HCT116 (cell line): Measurements from ENCODE around the gene DENND1A. TPM values are rescaled to one million over a fixed set of nuclear protein-coding genes. Genes with fewer than 3 reads are reported as not detected.

Experiments used
- ATAC-seq: fragments of 200-7000 bp; cut with Tn5 transposase; 2 replicates; pipeline ENCODE4 v1.9.1; 2020; ENCODE audit warnings: mild to moderate bottlenecking, moderate library complexity
- BruUV-seq: library from RNA; stranded (reverse); fragments of 400-500 nt; replicated peaks from 2 replicates; lab custom pipeline; 2021; lab: Mats Ljungman, UMichigan
- CTCF ChIA-PET: fragments of 300-600 bp; sonication (Branson Sonifier 250); formaldehyde crosslinking; loops from one replicate; lab custom pipeline; 2021; ENCODE audit warnings: antibody characterized with exemption; lab: Charles Lee
- POLR2A ChIA-PET: fragments of 300-600, 350-600 bp; sonication (Branson Sonifier 250); formaldehyde crosslinking; loops from one replicate; lab custom pipeline; 2021; ENCODE audit warnings: antibody characterized with exemption; lab: Charles Lee
- RAD21 ChIA-PET, 2 experiments: fragments of 300-600 bp; sonication (Branson Sonifier 250); formaldehyde crosslinking; loops; one replicate each; lab custom pipeline; 2023; ENCODE audit warnings: low total read pairs in 2 of 2; ENCODE audit not compliant: uncharacterized antibody in 2 of 2, unreplicated experiment in 2 of 2, low non-redundant PET in 1 of 2; lab: Charles Lee
- DNase-seq: peaks from one replicate; pipeline ENCODE4 v3.0.0-alpha.2; 2010; ENCODE audit warnings: low read depth, low spot score
- H2AFZ ChIP-seq: fragments of 200-600 bp; shearing (Covaris generic), sonication (generic); 2 replicates; pipeline ENCODE4 v1.6.1; 2017; ENCODE audit warnings: low read depth, mixed run types, mixed read lengths, antibody characterized with exemption, low read length; ENCODE audit not compliant: poor library complexity, severe bottlenecking
- H3K27ac ChIP-seq: 2 replicates; pipeline ENCODE4 v1.5.1; 2012; ENCODE audit warnings: low read depth, low read length
- H3K27me3 ChIP-seq: fragments of 200-600 bp; sonication (generic); 2 replicates; pipeline ENCODE4 v1.6.1; 2016; ENCODE audit warnings: mixed run types, low read length, mixed read lengths; ENCODE audit not compliant: insufficient read depth
- H3K36me3 ChIP-seq, 2 experiments: fragments of 200-500 bp in 1 of 2; fragments of 200-600 bp in 1 of 2; sonication (Bioruptor generic) in 1 of 2; sonication (generic) in 1 of 2; 2 replicates each; pipeline versions ENCODE4 v1.5.1 to v1.6.1; 2014 to 2016; ENCODE audit warnings: low read length in 2 of 2, inconsistent platforms in 1 of 2, mixed read lengths in 1 of 2, mixed run types in 1 of 2; ENCODE audit not compliant: insufficient read depth in 2 of 2, control insufficient read depth in 1 of 2
- H3K4me1 ChIP-seq, 2 experiments: fragments of 200-600 bp in 1 of 2; sonication (generic) in 1 of 2; 2 replicates each; pipeline versions ENCODE4 v1.5.1 to v1.6.1; 2012 to 2017; ENCODE audit warnings: low read length in 2 of 2, inconsistent platforms in 1 of 2, mild to moderate bottlenecking in 1 of 2, mixed read lengths in 1 of 2, mixed run types in 1 of 2, moderate library complexity in 1 of 2; ENCODE audit not compliant: insufficient read depth in 2 of 2, control insufficient read depth in 1 of 2
- H3K4me2 ChIP-seq: fragments of 200-600 bp; sonication (generic); 2 replicates; pipeline ENCODE4 v1.6.1; 2017; ENCODE audit warnings: mixed run types, low read length, mixed read lengths
- H3K4me3 ChIP-seq, 2 experiments: fragments of 200-600 bp in 1 of 2; sonication (generic) in 1 of 2; replicated peaks in 1 of 2; 2 replicates each; pipeline ENCODE4 v1.5.1; 2011 to 2016; ENCODE audit warnings: low read length in 2 of 2, control low read depth in 1 of 2, low read depth in 1 of 2, mild to moderate bottlenecking in 1 of 2, mixed read lengths in 1 of 2, mixed run types in 1 of 2
- H3K79me2 ChIP-seq: fragments of 200-600 bp; sonication (generic); 2 replicates; pipeline ENCODE4 v1.6.1; 2017; ENCODE audit warnings: mild to moderate bottlenecking, mixed run types, low read length, moderate library complexity, mixed read lengths; ENCODE audit not compliant: insufficient read depth
- H3K9ac ChIP-seq: fragments of 200-600 bp; sonication (generic); 2 replicates; pipeline ENCODE4 v1.6.1; 2016; ENCODE audit warnings: low read length, mixed read lengths
- H3K9me2 ChIP-seq: fragments of 200-600 bp; sonication (generic), shearing (Covaris generic); 2 replicates; pipeline ENCODE4 v1.6.1; 2017; ENCODE audit warnings: mixed run types, mild to moderate bottlenecking, moderate library complexity; ENCODE audit not compliant: insufficient read depth
- H3K9me3 ChIP-seq, 2 experiments: fragments of 200-500 bp in 1 of 2; fragments of 200-600 bp in 1 of 2; sonication (Bioruptor generic) in 1 of 2; sonication (generic) in 1 of 2; 2 replicates each; pipeline ENCODE4 v1.6.1; 2014 to 2017; ENCODE audit warnings: low read length in 2 of 2, mixed read lengths in 2 of 2, inconsistent platforms in 1 of 2, low read depth in 1 of 2, mild to moderate bottlenecking in 1 of 2, mixed run types in 1 of 2, moderate library complexity in 1 of 2; ENCODE audit not compliant: control insufficient read depth in 1 of 2, insufficient read depth in 1 of 2
- H4K20me1 ChIP-seq: fragments of 200-600 bp; sonication (generic), shearing (Covaris generic); 2 replicates; pipeline ENCODE4 v1.6.1; 2017; ENCODE audit warnings: mixed run types, mild to moderate bottlenecking, moderate library complexity; ENCODE audit not compliant: insufficient read depth
- CBX3 ChIP-seq: IDR thresholded peaks from 2 replicates; pipeline ENCODE4 v1.6.1; 2012; ENCODE audit warnings: low read depth
- CEBPB ChIP-seq: IDR thresholded peaks from 2 replicates; pipeline ENCODE4 v1.6.1; 2012; ENCODE audit warnings: low read depth
- EGR1 ChIP-seq: IDR thresholded peaks from 2 replicates; pipeline ENCODE4 v1.6.1; 2012; ENCODE audit warnings: low read depth
- EZH2 ChIP-seq: fragments of 200-600 bp; sonication (generic); IDR thresholded peaks from 2 replicates; pipeline ENCODE4 v1.6.1; 2017; ENCODE audit warnings: antibody characterized with exemption, mixed run types
- JUND ChIP-seq: IDR thresholded peaks from 2 replicates; pipeline ENCODE4 v1.6.1; 2012
- POLR2A ChIP-seq: IDR thresholded peaks from 2 replicates; pipeline ENCODE4 v1.7.0; 2011; ENCODE audit warnings: borderline replicate concordance; ENCODE audit not compliant: insufficient read depth, insufficient read length; ENCODE audit errors: extremely low read depth
- POLR2AphosphoS5 ChIP-seq: IDR thresholded peaks from 2 replicates; pipeline ENCODE4 v1.6.1; 2011; ENCODE audit warnings: mild to moderate bottlenecking, low read depth, low read length, moderate library complexity
- REST ChIP-seq: IDR thresholded peaks from 2 replicates; pipeline ENCODE4 v1.6.1; 2012; ENCODE audit warnings: low read depth
- SIN3A ChIP-seq: IDR thresholded peaks from 2 replicates; pipeline ENCODE4 v1.6.1; 2012; ENCODE audit warnings: low read depth
- SP1 ChIP-seq: IDR thresholded peaks from 2 replicates; pipeline ENCODE4 v1.6.1; 2012; ENCODE audit warnings: low read depth
- SRF ChIP-seq: IDR thresholded peaks from 2 replicates; pipeline ENCODE4 v1.6.1; 2012; ENCODE audit warnings: low read depth
- TCF7L2 ChIP-seq: IDR thresholded peaks from 2 replicates; pipeline ENCODE4 v1.7.0; 2011; ENCODE audit warnings: borderline replicate concordance, inconsistent platforms; ENCODE audit not compliant: insufficient read depth, insufficient read length; ENCODE audit errors: extremely low read depth
- YY1 ChIP-seq: IDR thresholded peaks from 2 replicates; pipeline ENCODE4 v1.6.1; 2011; ENCODE audit warnings: low read length, low read depth, moderate library complexity, mild to moderate bottlenecking; ENCODE audit not compliant: insufficient replicate concordance; ENCODE audit errors: extremely low read depth
- ZFX ChIP-seq: fragments of 450-650 bp; IDR thresholded peaks from 2 replicates; pipeline ENCODE4 v1.6.1; 2017
- intact Hi-C: fragments of 100-400 bp; cut with micrococcal nuclease; formaldehyde crosslinking; loops from 2 replicates; pipeline ENCODE4 v1.10.0; 2022
- total RNA-seq: library from RNA; stranded (reverse); gene quantifications from one replicate; pipeline ENCODE4 v1.2.1, GENCODE V29; 2021; ENCODE audit not compliant: unreplicated experiment
- TF ChIP-seq, protein P1 (sequence below): IDR thresholded peaks from 2 replicates; pipeline ENCODE4 v1.6.1; 2012

The DENND1A gene
- total RNA-seq, 1 experiment from 2014 or later, result 33.0 TPM

GRCh38 chr9:123861086-123861755 lies 68.7 kb downstream of the DENND1A start:
- Histone ChIP-seq H3K4me2 (no peak overlapping the region), H3K9me2 (no peaks in the 10 kb centered on the region), H3K27me3 (no peaks in the 10 kb centered on the region), H3K4me3 (no peak overlapping the region), H4K20me1 (no peaks in the 10 kb centered on the region), H3K9me3 (no peaks in the 10 kb centered on the region), H3K79me2 (no peaks in the 10 kb centered on the region; the same call in none of the 2 replicates), H3K36me3 (no peaks in the 10 kb centered on the region), H3K4me1 (no peaks in the 10 kb centered on the region), H3K9ac (no peak overlapping the region), H2AFZ (no peak overlapping the region), H3K27ac (no peak overlapping the region)
- DNase-seq, result no peak
- ChIA-PET RAD21 (no interaction called here), POLR2A (interaction anchor here (1.2 kb wide), 1 partner anchor 10 kb away, joined by 3 read pairs; no protein-coding TSS in a partner anchor), CTCF (no interaction called here)
- no peak for ATAC-seq
- intact Hi-C loops, result no loop called here
- BruUV-seq, result no TSS peak
- TF ChIP-seq ZFX (no peak), JUND (no peak), SP1 (no peak)

GRCh38 chr9:123860603-123861002 lies 69.3 kb downstream of the DENND1A start:
- no peaks in the 10 kb centered on the region; the same call in none of the 2 replicates for H3K79me2 ChIP-seq
- BruUV-seq, result no TSS peak
- no peaks in the 10 kb centered on the region for H4K20me1 ChIP-seq
- no peaks in the 10 kb centered on the region for H3K9me2 ChIP-seq
- no peak overlapping the region for H3K4me2 ChIP-seq
- POLR2A ChIA-PET, result interaction anchor here (1.2 kb wide), 1 partner anchor 10 kb away, joined by 3 read pairs; no protein-coding TSS in a partner anchor
- no peaks in the 10 kb centered on the region for H3K27me3 ChIP-seq
- no peaks in the 10 kb centered on the region for H3K4me1 ChIP-seq
- H3K9ac ChIP-seq, result no peak overlapping the region
- H3K36me3 ChIP-seq, result no peaks in the 10 kb centered on the region
- H3K27ac ChIP-seq, result no peak overlapping the region
- RAD21 ChIA-PET, result no interaction called here
- DNase-seq (no peak), ATAC-seq (no peak)
- CTCF ChIA-PET, result no interaction called here
- intact Hi-C loops, result no loop called here
- H3K9me3 ChIP-seq, result no peaks in the 10 kb centered on the region
- no peak overlapping the region for H3K4me3 ChIP-seq
- H2AFZ ChIP-seq, result no peak overlapping the region
- no peak for TF ChIP-seq CEBPB
- TF ChIP-seq JUND, result no peak
- no peak for TF ChIP-seq ZFX
- no peak for TF ChIP-seq POLR2AphosphoS5
- TF ChIP-seq POLR2A, result no peak
- no peak for TF ChIP-seq YY1
- TF ChIP-seq SP1, result no peak
- no peak for TF ChIP-seq TCF7L2
- no peak for TF ChIP-seq SIN3A
- TF ChIP-seq EGR1, result no peak
- no peak for TF ChIP-seq CBX3
- TF ChIP-seq REST, result no peak
- no peak for TF ChIP-seq EZH2
- TF ChIP-seq, protein P1, sequence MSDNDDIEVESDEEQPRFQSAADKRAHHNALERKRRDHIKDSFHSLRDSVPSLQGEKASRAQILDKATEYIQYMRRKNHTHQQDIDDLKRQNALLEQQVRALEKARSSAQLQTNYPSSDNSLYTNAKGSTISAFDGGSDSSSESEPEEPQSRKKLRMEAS, result no peak
- TF ChIP-seq SRF, result no peak
